CD4-positive, alpha-beta T cell (primary cell): ENCODE data around the gene SRSF7. TPM values are rescaled to one million over a fixed set of nuclear protein-coding genes. Genes with fewer than 3 reads are reported as not detected.

Source experiments
- ATAC-seq: fragments of 200-7000 bp; cut with Tn5 transposase; one replicate; pipeline ENCODE4 v1.10.0; 2022; ENCODE audit warnings: mild to moderate bottlenecking; ENCODE audit not compliant: poor library complexity
- CTCF ChIA-PET: fragments of 350-600 bp; sonication (Branson Sonifier 250); formaldehyde crosslinking; loops from one replicate; lab custom pipeline; 2021; ENCODE audit warnings: antibody characterized with exemption, inconsistent platforms; lab: Charles Lee
- POLR2A ChIA-PET: fragments of 350-600 bp; sonication (Branson Sonifier 250); formaldehyde crosslinking; loops from one replicate; lab custom pipeline; 2021; ENCODE audit warnings: antibody characterized with exemption, inconsistent platforms; lab: Charles Lee
- DNase-seq, 14 experiments: peaks; one replicate each; pipeline ENCODE4 v3.0.0-alpha.2; 2013 to 2020; ENCODE audit warnings: mixed read lengths in 2 of 14
- H3K27ac ChIP-seq, 2 donors: one replicate each; pipeline versions ENCODE4 v1.5.1 to v1.7.0; 2013; ENCODE audit warnings: low read length in 2 of 2, low read depth in 1 of 2, mild to moderate bottlenecking in 1 of 2
- H3K27me3 ChIP-seq, 2 experiments: 1 replicate in 1 of 2; 2 replicates in 1 of 2; pipeline versions ENCODE4 v1.6.1 to v1.7.0; 2013; ENCODE audit warnings: low read length in 2 of 2, control low read depth in 1 of 2, mild to moderate bottlenecking in 1 of 2, moderate library complexity in 1 of 2; ENCODE audit not compliant: insufficient read depth in 2 of 2, control insufficient read depth in 1 of 2
- H3K36me3 ChIP-seq: one replicate; pipeline ENCODE4 v1.6.1; 2013; ENCODE audit warnings: low read length, control low read depth; ENCODE audit not compliant: insufficient read depth
- H3K4me1 ChIP-seq: one replicate; pipeline ENCODE4 v1.6.1; 2013; ENCODE audit warnings: low read length, control low read depth; ENCODE audit not compliant: insufficient read depth
- H3K4me3 ChIP-seq: one replicate; pipeline ENCODE4 v1.5.1; 2013; ENCODE audit warnings: mild to moderate bottlenecking, low read length, moderate library complexity
- H3K9me3 ChIP-seq, 2 experiments: 1 replicate in 1 of 2; 2 replicates in 1 of 2; pipeline versions ENCODE4 v1.6.1 to v1.7.0; 2013; ENCODE audit warnings: low read length in 2 of 2, mild to moderate bottlenecking in 2 of 2, control low read depth in 1 of 2, moderate library complexity in 1 of 2; ENCODE audit not compliant: control insufficient read depth in 1 of 2, insufficient read depth in 1 of 2
- H3K27ac Mint-ChIP-seq: one replicate; pipeline ENCODE4 v1.8.0; 2020; ENCODE audit warnings: mixed read lengths
- H3K27me3 Mint-ChIP-seq: one replicate; pipeline ENCODE4 v1.8.0; 2021; ENCODE audit warnings: mixed read lengths
- H3K36me3 Mint-ChIP-seq: one replicate; pipeline ENCODE4 v1.8.0; 2021; ENCODE audit warnings: low read depth, mixed read lengths
- H3K4me1 Mint-ChIP-seq: one replicate; pipeline ENCODE4 v1.8.0; 2021; ENCODE audit warnings: low read depth, mixed read lengths
- H3K4me3 Mint-ChIP-seq: one replicate; pipeline ENCODE4 v1.8.0; 2020; ENCODE audit warnings: mild to moderate bottlenecking, mixed read lengths
- H3K9me3 Mint-ChIP-seq: one replicate; pipeline ENCODE4 v1.8.0; 2020; ENCODE audit warnings: mixed read lengths
- intact Hi-C, 2 experiments: fragments of 100-400 bp; cut with DNase I in 1 of 2; cut with micrococcal nuclease in 1 of 2; formaldehyde crosslinking; loops; one replicate each; pipeline versions ENCODE4 v1.15.1 to v1.9.0; 2023 to 2025; cut with DNase I, micrococcal nuclease
- total RNA-seq, 174 experiments: library from RNA in 2 of 174; stranded (reverse) in 2 of 174; gene quantifications; one replicate each; pipeline ENCODE4 v1.2.3 and lab custom pipeline; 2021 to 2026
- TF ChIP-seq, protein P1 (sequence below): fragments of 200-600 bp; IDR thresholded peaks from one replicate; pipeline ENCODE4 v1.8.0; 2022; ENCODE audit warnings: antibody characterized with exemption, mild to moderate bottlenecking

The SRSF7 gene
- total RNA-seq, 2 experiments from 2014 or later = 550 to 557 TPM

DNA sequence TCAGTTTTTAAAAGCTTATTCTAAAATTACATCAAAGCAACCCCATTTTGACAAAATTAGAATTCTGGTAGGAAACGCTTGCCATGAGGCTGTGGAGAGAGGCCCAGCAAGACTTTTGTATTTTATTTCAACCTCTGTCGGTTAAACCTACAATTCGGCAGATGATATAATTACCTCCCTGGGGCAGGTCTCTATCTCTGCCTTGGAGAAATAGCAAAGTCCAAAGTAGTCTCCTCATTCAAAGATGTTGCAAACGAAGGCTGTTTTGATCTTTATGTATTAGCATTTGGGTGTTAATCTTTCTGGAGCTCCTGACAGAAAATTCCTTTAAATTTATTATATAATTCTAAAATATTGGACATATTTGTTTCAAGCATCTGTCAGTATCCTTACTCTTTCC, 49.6 kb downstream of the SRSF7 start:
- TF ChIP-seq, protein P1, sequence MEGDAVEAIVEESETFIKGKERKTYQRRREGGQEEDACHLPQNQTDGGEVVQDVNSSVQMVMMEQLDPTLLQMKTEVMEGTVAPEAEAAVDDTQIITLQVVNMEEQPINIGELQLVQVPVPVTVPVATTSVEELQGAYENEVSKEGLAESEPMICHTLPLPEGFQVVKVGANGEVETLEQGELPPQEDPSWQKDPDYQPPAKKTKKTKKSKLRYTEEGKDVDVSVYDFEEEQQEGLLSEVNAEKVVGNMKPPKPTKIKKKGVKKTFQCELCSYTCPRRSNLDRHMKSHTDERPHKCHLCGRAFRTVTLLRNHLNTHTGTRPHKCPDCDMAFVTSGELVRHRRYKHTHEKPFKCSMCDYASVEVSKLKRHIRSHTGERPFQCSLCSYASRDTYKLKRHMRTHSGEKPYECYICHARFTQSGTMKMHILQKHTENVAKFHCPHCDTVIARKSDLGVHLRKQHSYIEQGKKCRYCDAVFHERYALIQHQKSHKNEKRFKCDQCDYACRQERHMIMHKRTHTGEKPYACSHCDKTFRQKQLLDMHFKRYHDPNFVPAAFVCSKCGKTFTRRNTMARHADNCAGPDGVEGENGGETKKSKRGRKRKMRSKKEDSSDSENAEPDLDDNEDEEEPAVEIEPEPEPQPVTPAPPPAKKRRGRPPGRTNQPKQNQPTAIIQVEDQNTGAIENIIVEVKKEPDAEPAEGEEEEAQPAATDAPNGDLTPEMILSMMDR = no peak
- H3K4me1 ChIP-seq = peaks cover 57% of the 10 kb centered on the region
- no peak for ATAC-seq
- Mint-ChIP-seq H3K4me3 (peak overlapping the region; percentile 45), H3K27me3 (no peaks in the 10 kb centered on the region), H3K9me3 (peaks cover 2% of the 10 kb centered on the region), H3K4me1 (peaks cover 63% of the 10 kb centered on the region), H3K27ac (peak overlapping the region; percentile 85), H3K36me3 (peaks cover 55% of the 10 kb centered on the region)
- no peaks in the 10 kb centered on the region for H3K27me3 ChIP-seq
- POLR2A ChIA-PET = no interaction called here
- peak overlapping the region in 1 of 2 donors; percentile 25 for H3K27ac ChIP-seq
- CTCF ChIA-PET = no interaction called here
- no peak overlapping the region for H3K4me3 ChIP-seq
- H3K9me3 ChIP-seq = no peaks in the 10 kb centered on the region
- peaks cover 12% of the 10 kb centered on the region for H3K36me3 ChIP-seq
- DNase-seq = no peak
- intact Hi-C loops = loop anchor here in 1 of 2 experiments (2.0 kb wide), 1 partner anchor 19 kb away; no protein-coding TSS in a partner anchor

DNA sequence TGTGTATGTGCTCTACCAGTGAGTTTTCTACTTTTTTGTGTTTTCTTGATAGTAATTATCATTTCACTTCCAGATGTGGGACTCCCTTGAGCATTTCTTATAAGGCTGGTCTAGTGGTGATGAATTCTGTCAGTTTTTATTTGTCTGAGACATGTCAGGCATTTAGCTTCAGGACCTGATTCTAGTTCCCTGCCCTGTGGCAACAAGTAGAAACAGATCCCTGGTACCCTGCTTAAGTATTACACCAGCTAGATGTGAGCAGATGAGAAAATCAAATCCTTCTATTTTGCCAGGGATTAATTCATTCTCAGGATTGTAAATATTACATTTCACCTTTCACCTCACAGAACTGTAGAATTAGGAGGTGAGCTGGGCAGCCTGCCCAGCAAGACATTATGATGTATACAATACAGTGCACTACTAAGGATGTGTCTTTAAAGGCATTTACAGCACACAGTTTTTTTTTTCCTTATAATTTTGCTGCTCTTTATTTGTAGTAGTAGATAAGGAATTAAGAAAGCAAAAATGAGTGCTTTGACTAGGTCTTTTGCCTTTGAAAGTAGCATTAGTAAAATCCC, 50.2 kb downstream of the SRSF7 start:
- POLR2A ChIA-PET = interaction anchor here (4.5 kb wide), 1 partner anchor 8 kb away, joined by 20 read pairs; no protein-coding TSS in a partner anchor

DNA sequence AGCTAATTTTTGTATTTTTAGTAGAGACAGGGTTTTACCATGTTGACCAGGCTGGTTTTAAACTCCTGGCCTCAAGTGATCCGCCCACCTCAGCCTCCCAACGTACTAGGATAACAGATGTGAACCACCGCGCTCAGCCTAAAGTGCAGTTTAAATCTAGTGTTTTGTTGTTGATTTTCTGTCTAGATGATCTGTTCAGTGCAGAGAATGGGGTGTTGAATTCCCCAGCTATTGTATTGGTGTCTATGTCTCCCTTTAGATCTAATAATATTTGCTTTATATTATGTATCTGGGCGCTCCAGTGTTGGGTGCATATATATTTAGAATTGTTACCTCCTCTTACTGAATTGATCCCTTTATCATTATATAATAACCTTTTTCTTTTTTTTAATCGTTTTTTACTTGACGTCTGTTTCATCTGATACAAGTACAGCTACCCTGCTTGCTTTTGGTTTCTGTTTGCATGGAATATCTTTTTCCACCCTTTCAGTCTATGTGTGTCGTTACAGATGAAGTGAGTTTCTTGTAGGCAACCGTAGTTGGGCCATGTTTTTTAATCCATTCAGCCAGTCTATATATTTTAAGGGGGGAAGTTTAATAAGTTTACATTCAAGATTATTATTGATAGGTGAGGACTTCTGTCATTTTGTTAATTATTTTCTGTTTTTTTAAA, 50.9 kb downstream of the SRSF7 start:
- Mint-ChIP-seq H3K9me3 (peaks cover 2% of the 10 kb centered on the region), H3K27ac (peak overlapping the region; percentile 85), H3K36me3 (peaks cover 59% of the 10 kb centered on the region), H3K4me3 (peak overlapping the region; percentile 51), H3K27me3 (no peaks in the 10 kb centered on the region), H3K4me1 (peaks cover 63% of the 10 kb centered on the region)
- TF ChIP-seq, protein P1 = no peak
- peak; percentile 34 for ATAC-seq
- peak overlapping the region; percentile 29 to 70 for H3K27ac ChIP-seq
- ChIA-PET POLR2A (interaction anchor here (4.5 kb wide), 1 partner anchor 9 kb away, joined by 20 read pairs; no protein-coding TSS in a partner anchor), CTCF (no interaction called here)
- intact Hi-C loops = loop anchor here in 1 of 2 experiments (2.0 kb wide), 1 partner anchor 17 kb away; no protein-coding TSS in a partner anchor
- peak overlapping the region; percentile 24 for H3K4me3 ChIP-seq
- H3K4me1 ChIP-seq = peaks cover 63% of the 10 kb centered on the region
- no peaks in the 10 kb centered on the region for H3K9me3 ChIP-seq
- H3K27me3 ChIP-seq = no peaks in the 10 kb centered on the region
- DNase-seq = peak in 3 of 14 experiments; percentile 45 to 76 (median 60)
- peaks cover 17% of the 10 kb centered on the region for H3K36me3 ChIP-seq

More for the DNA sequence above, 50.2 kb downstream of the SRSF7 start:
- ATAC-seq (no peak), DNase-seq (no peak)
- Histone ChIP-seq H3K36me3 (peaks cover 12% of the 10 kb centered on the region), H3K4me3 (no peak overlapping the region), H3K4me1 (peaks cover 60% of the 10 kb centered on the region), H3K27ac (peak overlapping the region in 1 of 2 donors; percentile 50), H3K9me3 (no peaks in the 10 kb centered on the region), H3K27me3 (no peaks in the 10 kb centered on the region)
- peak overlapping the region; percentile 85 for H3K27ac Mint-ChIP-seq
- H3K4me3 Mint-ChIP-seq = peak overlapping the region; percentile 51
- H3K4me1 Mint-ChIP-seq = peaks cover 66% of the 10 kb centered on the region
- no peaks in the 10 kb centered on the region for H3K27me3 Mint-ChIP-seq
- intact Hi-C loops = loop anchor here in 1 of 2 experiments (2.0 kb wide), 1 partner anchor 18 kb away; no protein-coding TSS in a partner anchor
- peaks cover 55% of the 10 kb centered on the region for H3K36me3 Mint-ChIP-seq
- TF ChIP-seq, protein P1 = no peak
- peaks cover 2% of the 10 kb centered on the region for H3K9me3 Mint-ChIP-seq
- CTCF ChIA-PET = no interaction called here
